ENCODE measurements around the gene LSM5. TPM values are rescaled to one million over a fixed set of nuclear protein-coding genes. Genes with fewer than 3 reads are reported as not detected.
A peak's percentile ranks its signal among the peaks of the same experiment; 100 is the strongest.

Gene LSM5
- total RNA-seq, 2 donors from 2014 or later: 42.7 to 64.3 TPM

DNA sequence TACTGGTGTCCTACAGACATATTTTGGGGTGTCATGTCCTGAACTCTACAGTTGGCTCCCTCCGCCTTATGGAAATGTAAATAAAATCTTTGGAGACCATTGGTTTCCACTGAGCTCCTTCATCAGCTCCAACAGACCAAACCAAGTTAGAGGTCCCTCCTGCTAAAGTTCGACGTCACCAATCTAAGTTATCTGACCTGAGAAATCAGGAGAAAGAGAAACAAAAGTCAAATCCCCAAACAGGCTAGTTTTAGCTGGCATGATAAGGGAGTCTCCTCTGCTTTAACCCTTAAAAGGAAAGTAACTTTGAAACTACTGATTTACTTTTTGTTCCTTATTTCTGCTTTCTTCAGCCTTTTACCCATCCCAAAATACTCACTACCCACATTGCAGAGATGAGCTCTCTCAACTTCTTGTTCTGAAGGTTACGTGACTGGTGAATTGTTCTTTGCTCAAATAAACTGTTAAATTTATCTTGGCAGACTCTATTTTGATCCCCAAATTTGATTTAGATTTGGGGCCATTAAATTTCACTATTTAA is 45.1 kb upstream of the LSM5 start:
- no peak for TF ChIP-seq CTCF (IDR thresholded peaks at IDR 0.05)
- Histone ChIP-seq H3K9me3 (no peaks in the 10 kb centered on the region), H3K4me1 (no peaks in the 10 kb centered on the region), H3K9ac (ENCODE audit: low read depth in 2 of 2, low read length in 2 of 2) (no peak overlapping the region), H3K4me3 (no peak overlapping the region), H3K36me3 (no peaks in the 10 kb centered on the region), H3K27me3 (no peaks in the 10 kb centered on the region), H3K27ac (no peak overlapping the region)
- no peak for DNase-seq
- intact Hi-C loops (cut with DNase I): no loop called here

DNA sequence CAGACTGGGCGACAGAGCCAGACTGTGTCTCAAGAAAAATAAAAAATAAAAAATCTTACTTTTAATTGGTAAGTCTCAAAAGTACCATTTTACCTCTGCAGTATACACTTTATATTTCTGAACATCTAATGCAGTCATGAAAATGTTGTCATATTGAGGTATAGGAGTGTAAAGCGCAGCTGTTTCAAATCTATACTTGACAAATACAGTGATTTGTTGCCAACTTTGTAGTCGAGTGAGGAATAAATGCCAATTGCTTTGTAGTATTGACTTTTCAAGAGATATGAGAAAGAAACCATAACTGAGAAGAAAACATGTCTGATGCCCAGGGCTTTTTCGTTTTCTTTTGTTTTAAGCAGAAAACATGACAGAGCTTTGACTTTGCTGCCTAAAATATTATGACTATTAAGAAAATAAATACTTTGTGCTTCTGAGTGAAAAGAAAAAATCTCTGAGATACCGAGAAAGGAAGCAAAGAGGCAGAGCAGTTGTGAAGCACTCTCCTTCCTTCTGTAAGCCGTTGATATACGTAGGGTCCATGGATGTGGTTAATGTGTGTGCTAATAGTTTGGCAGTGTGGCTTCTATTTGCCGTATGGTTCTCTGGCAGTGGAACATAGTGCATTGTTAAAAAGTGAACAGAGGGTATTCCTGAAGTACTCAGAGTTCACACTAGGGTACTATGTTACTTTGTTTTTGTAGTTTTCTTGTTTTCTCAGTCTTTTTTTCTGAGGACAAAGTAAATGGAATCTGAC is 43.3 kb upstream of the LSM5 start:
- Histone ChIP-seq H3K9ac (ENCODE audit: low read depth in 2 of 2, low read length in 2 of 2) (no peak overlapping the region), H3K9me3 (no peaks in the 10 kb centered on the region), H3K27ac (no peak overlapping the region), H3K27me3 (no peaks in the 10 kb centered on the region), H3K4me3 (no peak overlapping the region), H3K4me1 (no peaks in the 10 kb centered on the region), H3K36me3 (no peaks in the 10 kb centered on the region)
- intact Hi-C loops (cut with DNase I): no loop called here
- TF ChIP-seq CTCF (IDR thresholded peaks at IDR 0.05): no peak
- no peak for DNase-seq

DNA sequence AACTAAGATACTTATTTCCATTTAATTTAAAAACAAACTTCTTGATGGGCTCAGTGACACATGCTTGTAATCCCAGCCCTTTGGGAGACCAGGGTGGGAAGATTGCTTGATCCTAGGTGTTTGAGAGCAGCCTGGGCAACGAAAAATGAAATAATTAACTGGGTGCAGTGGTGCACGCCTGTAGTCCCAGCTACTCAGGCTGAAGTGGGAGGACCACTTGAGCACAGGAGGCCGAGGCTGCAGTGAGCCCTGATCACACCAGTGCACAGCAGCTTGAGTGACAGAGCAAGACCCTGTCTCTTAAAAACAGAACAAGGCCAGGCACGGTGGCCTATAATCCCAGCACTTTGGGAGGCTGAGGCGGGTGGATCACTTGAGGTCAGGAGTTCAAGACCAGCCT is 42.5 kb upstream of the LSM5 start:
- H3K27ac ChIP-seq: no peak overlapping the region
- no peak for DNase-seq
- no peaks in the 10 kb centered on the region for H3K36me3 ChIP-seq
- H3K9me3 ChIP-seq: no peaks in the 10 kb centered on the region
- no peak overlapping the region for H3K9ac ChIP-seq (ENCODE audit: low read depth in 2 of 2, low read length in 2 of 2)
- TF ChIP-seq CTCF (IDR thresholded peaks at IDR 0.05): no peak
- H3K27me3 ChIP-seq: no peaks in the 10 kb centered on the region
- H3K4me3 ChIP-seq: no peak overlapping the region
- intact Hi-C loops (cut with DNase I): no loop called here
- H3K4me1 ChIP-seq: no peaks in the 10 kb centered on the region

- intact Hi-C loops (cut with DNase I): no loop called here
- H3K4me3 ChIP-seq: no peak overlapping the region
- H3K9me3 ChIP-seq: no peaks in the 10 kb centered on the region
- peak; percentile 46 for DNase-seq
- no peaks in the 10 kb centered on the region for H3K27me3 ChIP-seq
- TF ChIP-seq CTCF (IDR thresholded peaks at IDR 0.05): no peak
- no peak overlapping the region for H3K27ac ChIP-seq
- no peaks in the 10 kb centered on the region for H3K4me1 ChIP-seq
- no peak overlapping the region for H3K9ac ChIP-seq (ENCODE audit: low read depth in 2 of 2, low read length in 2 of 2)
- no peaks in the 10 kb centered on the region for H3K36me3 ChIP-seq
Measured at GRCh38 chr7:32532086-32532485, 41.9 kb upstream of the LSM5 start.

- Histone ChIP-seq H3K9me3 (no peaks in the 10 kb centered on the region), H3K27ac (no peak overlapping the region), H3K27me3 (no peaks in the 10 kb centered on the region), H3K9ac (ENCODE audit: low read depth in 2 of 2, low read length in 2 of 2) (no peak overlapping the region), H3K4me1 (no peaks in the 10 kb centered on the region), H3K36me3 (no peaks in the 10 kb centered on the region), H3K4me3 (no peak overlapping the region)
- intact Hi-C loops (cut with DNase I): no loop called here
- DNase-seq: no peak
- TF ChIP-seq CTCF (IDR thresholded peaks at IDR 0.05): no peak
Measured at GRCh38 chr7:32531402-32531801, 41.2 kb upstream of the LSM5 start.

Data from colonic mucosa (tissue), 4 donors.